K562 (cell line): ENCODE measurements around the gene ZNF609. TPM values are rescaled to one million over a fixed set of nuclear protein-coding genes. Genes with fewer than 3 reads are reported as not detected.
A peak's percentile ranks its signal among the peaks of the same experiment; 100 is the strongest.

Experiments
- ATAC-seq: fragments of 200-7000 bp; cut with Tn5 transposase; 3 replicates; pipeline ENCODE4 v1.9.1; 2020; ENCODE audit warnings: moderate library complexity
- BruUV-seq: library from RNA; stranded (reverse); fragments of 400-500 nt; replicated peaks from 2 replicates; lab custom pipeline; 2021; lab: Mats Ljungman, UMichigan
- CTCF ChIA-PET: fragments of 300-600 bp; formaldehyde crosslinking; extraction: SDS; loops from one replicate; lab custom pipeline; 2021; ENCODE audit warnings: low intra/inter-chr PET ratio; lab: Yijun Ruan, JAX
- POLR2A ChIA-PET: fragments of 300-600, 350-650 bp; sonication (Branson Sonifier 250); formaldehyde crosslinking; extraction: SDS; loops from one replicate; lab custom pipeline; 2021; ENCODE audit warnings: antibody characterized with exemption, inconsistent platforms; lab: Yijun Ruan, JAX
- DNase-seq, 4 experiments: peaks; one replicate each; pipeline versions ENCODE4 v3.0.0 to v3.0.0-alpha.2; 2011 to 2018; ENCODE audit warnings: low spot score in 3 of 4, mixed read lengths in 3 of 4; ENCODE audit errors: extremely low read depth in 1 of 4
- FAIRE-seq: peaks from 2 replicates; lab custom pipeline; 2011; peaks lifted over from hg19 to GRCh38; lab: Jason Lieb, UNC
- H2AFZ ChIP-seq: 2 replicates; pipeline ENCODE4 v1.6.0; 2011; ENCODE audit warnings: low read depth, low read length, control low read depth, inconsistent platforms
- H3K27ac ChIP-seq: fragments of 200-600 bp; 3 replicates; pipeline ENCODE4 v1.8.0; 2011; ENCODE audit warnings: low read depth, mild to moderate bottlenecking, control low read depth, inconsistent platforms, low read length, moderate library complexity, mixed read lengths; ENCODE audit errors: extremely low read depth
- H3K27me3 ChIP-seq, 2 experiments: fragments of 300-600 bp in 1 of 2; 2 replicates in 1 of 2; 3 replicates in 1 of 2; pipeline versions ENCODE4 v1.6.0 to v1.8.0; 2011; ENCODE audit warnings: inconsistent platforms in 2 of 2, low read length in 2 of 2, mild to moderate bottlenecking in 1 of 2, mixed read lengths in 1 of 2, moderate library complexity in 1 of 2; ENCODE audit not compliant: control insufficient read depth in 2 of 2, insufficient read depth in 2 of 2
- H3K36me3 ChIP-seq: fragments of 300-600 bp; 3 replicates; pipeline ENCODE4 v1.8.0; 2011; ENCODE audit warnings: mild to moderate bottlenecking, low read length, inconsistent platforms; ENCODE audit not compliant: control insufficient read depth, insufficient read depth
- H3K4me1 ChIP-seq, 2 experiments: fragments of 200-600 bp in 1 of 2; replicated peaks in 1 of 2; 2 replicates in 1 of 2; 3 replicates in 1 of 2; pipeline versions ENCODE4 v1.5.1 to v1.8.0; 2011; ENCODE audit warnings: inconsistent platforms in 2 of 2, low read length in 2 of 2, mild to moderate bottlenecking in 1 of 2, mixed read lengths in 1 of 2, moderate library complexity in 1 of 2; ENCODE audit not compliant: control insufficient read depth in 2 of 2, insufficient read depth in 2 of 2
- H3K4me2 ChIP-seq: 2 replicates; pipeline ENCODE4 v1.6.1; 2011; ENCODE audit warnings: low read length, control low read depth, inconsistent platforms, mixed read lengths; ENCODE audit not compliant: insufficient read depth
- H3K4me3 ChIP-seq: fragments of 200-600 bp; sonication (generic), shearing (Covaris generic); 2 replicates; pipeline ENCODE4 v1.5.1; 2016; ENCODE audit warnings: control low read depth, inconsistent platforms
- H3K79me2 ChIP-seq: fragments of 200-600 bp; 3 replicates; pipeline ENCODE4 v1.8.0; 2011; ENCODE audit warnings: low read length, inconsistent platforms; ENCODE audit not compliant: control insufficient read depth, insufficient read depth
- H3K9ac ChIP-seq, 2 experiments: 2 replicates each; pipeline versions ENCODE4 v1.6.0 to v1.6.1; 2011; ENCODE audit warnings: low read depth in 2 of 2, low read length in 2 of 2, control low read depth in 1 of 2, inconsistent platforms in 1 of 2, mild to moderate bottlenecking in 1 of 2, mixed read lengths in 1 of 2; ENCODE audit not compliant: insufficient read depth in 1 of 2
- H3K9me1 ChIP-seq: one replicate; pipeline ENCODE4 v1.6.0; 2011; ENCODE audit warnings: inconsistent platforms, mild to moderate bottlenecking, low read length, moderate library complexity; ENCODE audit not compliant: control insufficient read depth, insufficient read depth
- H3K9me3 ChIP-seq: replicated peaks from 2 replicates; pipeline ENCODE4 v1.5.1; 2011; ENCODE audit warnings: low read depth, low read length, inconsistent platforms; ENCODE audit not compliant: control insufficient read depth, insufficient read depth
- H4K20me1 ChIP-seq: replicated peaks from 2 replicates; pipeline ENCODE4 v1.6.1; 2011; ENCODE audit warnings: low read length, inconsistent platforms, mixed read lengths; ENCODE audit not compliant: control insufficient read depth, insufficient read depth
- BRCA1 ChIP-seq, 2 experiments: fragments of 450-650 bp in 1 of 2; sonication (generic) in 1 of 2; formaldehyde crosslinking in 1 of 2; IDR thresholded peaks; 2 replicates each; pipeline versions ENCODE4 v1.5.0 to v1.6.1; 2017 to 2020; ENCODE audit warnings: mild to moderate bottlenecking in 1 of 2, missing genetic modification reagents in 1 of 2
- CREB3L1 ChIP-seq: fragments of 450-650 bp; IDR thresholded peaks from 2 replicates; pipeline ENCODE4 v1.6.1; 2014; ENCODE audit warnings: low read depth, mild to moderate bottlenecking, moderate library complexity, borderline replicate concordance
- SPI1 ChIP-seq: IDR thresholded peaks from 2 replicates; pipeline ENCODE4 v1.6.1; 2011; ENCODE audit warnings: low read depth, low read length, control low read depth, borderline replicate concordance
- ZNF212 ChIP-seq: fragments of 450-650 bp; formaldehyde crosslinking; IDR thresholded peaks from 2 replicates; pipeline ENCODE4 v1.4.0; 2020; ENCODE audit warnings: mild to moderate bottlenecking
- ZNF584 ChIP-seq: fragments of 200-800 bp; sonication (Bioruptor generic); IDR thresholded peaks from 2 replicates; pipeline ENCODE4 v1.6.1; 2016; ENCODE audit warnings: low read depth, mild to moderate bottlenecking, missing genetic modification characterization, missing compliant biosample characterization
- ZSCAN32 ChIP-seq: fragments of 450-650 bp; formaldehyde crosslinking; IDR thresholded peaks from 2 replicates; pipeline ENCODE4 v1.4.0; 2020; ENCODE audit warnings: mild to moderate bottlenecking, moderate library complexity
- ZZZ3 ChIP-seq: fragments of 450-650 bp; IDR thresholded peaks from 2 replicates; pipeline ENCODE4 v1.6.1; 2016; ENCODE audit warnings: antibody characterized with exemption, mild to moderate bottlenecking, moderate library complexity
- WGBS: fragments of 100-300 bp; shearing (Covaris generic); methylation state at CpG from one replicate; pipeline ENCODE4 v1.1.6; 2016; ENCODE audit warnings: low coverage, mixed read lengths; ENCODE audit not compliant: insufficient coverage; ENCODE audit errors: missing lambda C conversion rate; 5-methylcytosine and 5-hydroxymethylcytosine counted together
- in situ Hi-C: fragments of 300-500 bp; cut with MboI; formaldehyde crosslinking; loops from 4 replicates; pipeline ENCODE4 v1.15.0; 2018; ENCODE audit warnings: inconsistent platforms, mixed read lengths
- intact Hi-C: fragments of 100-400 bp; cut with micrococcal nuclease; formaldehyde crosslinking; loops from 2 replicates; pipeline ENCODE4 v1.14.2; 2022
- polyA plus RNA-seq, 8 experiments: library from polyadenylated mRNA; depleted of rRNA in 4 of 8; stranded (reverse) in 5 of 8; unstranded in 3 of 8; fragments of >200 nt; fragmentation: Nextera tagmentation in 2 of 8; fragmentation: Illumina TruSeq in 1 of 8; extraction: Ambion mirVana in 2 of 8; extraction: Trizol in 1 of 8; gene quantifications; 2 replicates each; pipeline versions ENCODE4 v1.2.1 to v1.2.3, GENCODE V29; 2011 to 2014; ENCODE audit warnings: inconsistent platforms in 1 of 8, missing spikeins in 1 of 8
- total RNA-seq, 7 experiments: library from RNA; depleted of rRNA in 6 of 7; stranded (reverse); fragments of >200 nt in 6 of 7; fragmentation: Illumina TruSeq in 2 of 7; extraction: Trizol in 2 of 7; gene quantifications; 2 replicates each; pipeline versions ENCODE4 v1.2.1 to v1.2.3, GENCODE V29; 2011 to 2021; ENCODE audit warnings: low replicate concordance in 1 of 7

The ZNF609 gene
- total and polyA plus RNA-seq, 9 of the 15 experiments (the other 6 are each of a cell fraction or from before 2014, with no cell fraction given) = 3.0 to 38.7 (median 17.8) TPM

GRCh38 chr15:64490598-64491259 lies 30.4 kb downstream of the ZNF609 start (continued):
- TF ChIP-seq CREB3L1 = no peak
- TF ChIP-seq BRCA1 (IDR thresholded peaks at IDR 0.05) = no peak
- TF ChIP-seq BRCA1 (CRISPR knock-in tag; IDR thresholded peaks at IDR 0.05) = no peak

GRCh38 chr15:64493641-64494040 lies 33.3 kb downstream of the ZNF609 start:
- no peaks in the 10 kb centered on the region for H3K27me3 ChIP-seq
- no peak for DNase-seq
- intact Hi-C loops = no loop called here
- no peak for FAIRE-seq
- no peak overlapping the region for H3K4me2 ChIP-seq
- BruUV-seq = no TSS peak
- H3K27ac ChIP-seq = no peak overlapping the region
- ChIA-PET CTCF (no interaction called here), POLR2A (interaction anchor here (1.0 to 1.9 kb wide), 4 partner anchors 14 to 106 kb away, joined by 3 to 5 read pairs (median 4); partner anchors contain the start of gene TRIP4)
- H3K9me1 ChIP-seq = no peaks in the 10 kb centered on the region
- TF ChIP-seq ZSCAN32 (CRISPR knock-in tag) (no peak), ZZZ3 (no peak), ZNF212 (CRISPR knock-in tag) (no peak), SPI1 (0 out of 2 replicates have a peak, but pooled peaks have one; percentile 14), ZNF584 (no peak)
- peaks cover 12% of the 10 kb centered on the region; the same call in 1 of the 2 replicates for H4K20me1 ChIP-seq
- H3K9ac ChIP-seq = no peak overlapping the region
- 72% methylated on average over 2 of the region's 2 CpGs for WGBS
- H3K79me2 ChIP-seq = peaks cover 54% of the 10 kb centered on the region
- no peak overlapping the region for H3K4me3 ChIP-seq
- no peak overlapping the region for H2AFZ ChIP-seq
- ATAC-seq = no peak
- H3K9me3 ChIP-seq = no peaks in the 10 kb centered on the region
- in situ Hi-C loops = no loop called here
- peaks cover 38% of the 10 kb centered on the region for H3K36me3 ChIP-seq
- H3K4me1 ChIP-seq = peaks cover 0 to 2% of the 10 kb centered on the region in 2 experiments; a peak in 1 of 5 replicates
